Activated naive CD4-positive, alpha-beta T cell treated with anti-CD3 and anti-CD28 coated beads for 36 hours (primary cell): ENCODE measurements around the gene C6orf120. TPM values are rescaled to one million over a fixed set of nuclear protein-coding genes. Genes with fewer than 3 reads are reported as not detected.

Source experiments
- CTCF ChIA-PET: fragments of 350-600 bp; sonication (Branson Sonifier 250); formaldehyde crosslinking; loops from one replicate; lab custom pipeline; 2021; ENCODE audit warnings: antibody characterized with exemption; lab: Charles Lee
- DNase-seq: peaks from one replicate; pipeline ENCODE4 v3.0.0-alpha.2; 2020
- H3K27ac Mint-ChIP-seq: one replicate; pipeline ENCODE4 v1.8.0; 2021; ENCODE audit warnings: mild to moderate bottlenecking, mixed read lengths
- H3K27me3 Mint-ChIP-seq: one replicate; pipeline ENCODE4 v1.8.0; 2021; ENCODE audit warnings: low read depth, mixed read lengths
- H3K36me3 Mint-ChIP-seq: one replicate; pipeline ENCODE4 v1.8.0; 2021; ENCODE audit warnings: low read depth, mixed read lengths
- H3K4me1 Mint-ChIP-seq: one replicate; pipeline ENCODE4 v1.8.0; 2021; ENCODE audit warnings: low read depth, mixed read lengths
- H3K4me3 Mint-ChIP-seq: one replicate; pipeline ENCODE4 v1.8.0; 2021; ENCODE audit warnings: mild to moderate bottlenecking, moderate library complexity, mixed read lengths
- H3K9me3 Mint-ChIP-seq: one replicate; pipeline ENCODE4 v1.8.0; 2021; ENCODE audit warnings: mixed read lengths
- intact Hi-C: fragments of 100-400 bp; cut with micrococcal nuclease; formaldehyde crosslinking; loops from one replicate; pipeline ENCODE4 v1.15.1; 2023
- total RNA-seq, 2 experiments: library from RNA; stranded (reverse); gene quantifications; one replicate each; pipeline ENCODE4 v1.2.3, GENCODE V29; 2021

C6orf120 gene
- total RNA-seq, 2 experiments from 2014 or later, result 10.7 to 11.7 TPM

- DNase-seq, result no peak
- Mint-ChIP-seq H3K27ac (no peak overlapping the region), H3K9me3 (no peaks in the 10 kb centered on the region), H3K36me3 (no peaks in the 10 kb centered on the region), H3K27me3 (peaks cover 12% of the 10 kb centered on the region), H3K4me1 (no peaks in the 10 kb centered on the region), H3K4me3 (no peak overlapping the region)
- intact Hi-C loops, result no loop called here
- CTCF ChIA-PET, result no interaction called here
Observed at GRCh38 chr6:169738204-169738975, 36.5 kb downstream of the C6orf120 start.

GRCh38 chr6:169738976-169739529 is 37.1 kb downstream of the C6orf120 start:
- no peaks in the 10 kb centered on the region for H3K4me1 Mint-ChIP-seq
- intact Hi-C loops, result no loop called here
- CTCF ChIA-PET, result no interaction called here
- no peak overlapping the region for H3K27ac Mint-ChIP-seq
- H3K9me3 Mint-ChIP-seq, result no peaks in the 10 kb centered on the region
- no peak overlapping the region for H3K4me3 Mint-ChIP-seq
- H3K36me3 Mint-ChIP-seq, result no peaks in the 10 kb centered on the region
- no peak for DNase-seq
- H3K27me3 Mint-ChIP-seq, result peaks cover 10% of the 10 kb centered on the region

- Mint-ChIP-seq H3K4me3 (no peak overlapping the region), H3K36me3 (no peaks in the 10 kb centered on the region), H3K27ac (no peak overlapping the region), H3K4me1 (no peaks in the 10 kb centered on the region), H3K9me3 (no peaks in the 10 kb centered on the region), H3K27me3 (peaks cover 5% of the 10 kb centered on the region)
- DNase-seq, result no peak
- CTCF ChIA-PET, result no interaction called here
- intact Hi-C loops, result no loop called here
Observed at GRCh38 chr6:169741344-169741743, 39.4 kb downstream of the C6orf120 start.

GRCh38 chr6:169745405-169745804 is 43.5 kb downstream of the C6orf120 start:
- H3K27me3 Mint-ChIP-seq, result no peaks in the 10 kb centered on the region
- no peak overlapping the region for H3K27ac Mint-ChIP-seq
- CTCF ChIA-PET, result interaction anchor here (0.7 kb wide), 1 partner anchor 11 kb away, joined by 3 read pairs; no protein-coding TSS in a partner anchor

GRCh38 chr6:169746556-169746955 is 44.6 kb downstream of the C6orf120 start:
- Mint-ChIP-seq H3K27me3 (no peaks in the 10 kb centered on the region), H3K36me3 (peaks cover 21% of the 10 kb centered on the region), H3K9me3 (peaks cover 3% of the 10 kb centered on the region), H3K4me1 (peaks cover 15% of the 10 kb centered on the region), H3K4me3 (no peak overlapping the region), H3K27ac (no peak overlapping the region)
- intact Hi-C loops, result no loop called here
- no peak for DNase-seq
- CTCF ChIA-PET, result no interaction called here

More at GRCh38 chr6:169745405-169745804, 43.5 kb downstream of the C6orf120 start:
- DNase-seq, result no peak
- H3K4me1 Mint-ChIP-seq, result peaks cover 12% of the 10 kb centered on the region
- H3K4me3 Mint-ChIP-seq, result no peak overlapping the region
- H3K36me3 Mint-ChIP-seq, result peaks cover 19% of the 10 kb centered on the region
- H3K9me3 Mint-ChIP-seq, result peaks cover 3% of the 10 kb centered on the region
- intact Hi-C loops, result no loop called here

GRCh38 chr6:169751242-169752073 is 49.5 kb downstream of the C6orf120 start, which contains the start of the genes DYNLT2 and ERMARD:
DYNLT2 (minus strand) TSS chr6:169751572; CDS start chr6:169751458, 114 bp downstream.
ERMARD (plus strand) TSS chr6:169751622; CDS start chr6:169751658, 36 bp downstream.
- peak within 1 kb of the TSS; percentile 91 for H3K4me3 Mint-ChIP-seq
- DNase-seq, result peak; percentile 93
- peaks cover 3% of the 10 kb centered on the region for H3K9me3 Mint-ChIP-seq
- intact Hi-C loops, result loop anchor here (1.0 to 5.0 kb wide), 6 partner anchors 28 to 803 kb away; partner anchors contain the start of genes C6orf120, TBP and WDR27
- CTCF ChIA-PET, result no interaction called here
- peak within 1 kb of the TSS; percentile 97 for H3K27ac Mint-ChIP-seq
- peaks cover 22% of the 10 kb centered on the region for H3K36me3 Mint-ChIP-seq
- no peaks in the 10 kb centered on the region for H3K27me3 Mint-ChIP-seq
- H3K4me1 Mint-ChIP-seq, result peaks cover 33% of the 10 kb centered on the region

GRCh38 chr6:169752074-169752623 is 50.2 kb downstream of the C6orf120 start:
- peak; percentile 27 for DNase-seq
- Mint-ChIP-seq H3K36me3 (peaks cover 20% of the 10 kb centered on the region), H3K4me1 (peaks cover 33% of the 10 kb centered on the region), H3K27me3 (no peaks in the 10 kb centered on the region), H3K9me3 (peaks cover 2% of the 10 kb centered on the region), H3K27ac (peak overlapping the region; percentile 87), H3K4me3 (peak overlapping the region; percentile 91)
- intact Hi-C loops, result loop anchor here (1.0 to 5.0 kb wide), 2 partner anchors 98 to 540 kb away; no protein-coding TSS in a partner anchor
- CTCF ChIA-PET, result no interaction called here

Other genes with a start within 250 kb of the C6orf120 start
- gene WDR27, start 97 bp upstream of the C6orf120 start, total RNA-seq, result 10 to 100 TPM; 37.9 to 38.3 TPM
- 10 to 100 TPM; 72.9 to 74.2 TPM for gene PHF10, start 22.4 kb downstream of the C6orf120 start, total RNA-seq
- gene DYNLT2, start 49.4 kb downstream of the C6orf120 start, total RNA-seq, result 1 to 10 TPM; 2.9 to 3.1 TPM
- 10 to 100 TPM; 21.1 to 22.8 TPM for gene ERMARD, start 49.5 kb downstream of the C6orf120 start, total RNA-seq